H9 (cell line): ENCODE results near the gene NEB. TPM values are rescaled to one million over a fixed set of nuclear protein-coding genes. Genes with fewer than 3 reads are reported as not detected.

ENCODE experiments used
- DNase-seq: peaks from one replicate; pipeline ENCODE4 v3.0.0-alpha.2; 2017
- H2AFZ ChIP-seq: one replicate; pipeline ENCODE4 v1.6.1; 2013; ENCODE audit warnings: mild to moderate bottlenecking, low read length, control low read depth, moderate library complexity
- H2AK5ac ChIP-seq: 2 replicates; pipeline ENCODE4 v1.6.1; 2013; ENCODE audit warnings: low read length, control low read depth, mixed read lengths; ENCODE audit not compliant: insufficient read length
- H2BK120ac ChIP-seq: one replicate; pipeline ENCODE4 v1.6.1; 2013; ENCODE audit warnings: low read depth, mild to moderate bottlenecking, low read length, control low read depth, inconsistent platforms; ENCODE audit not compliant: poor library complexity, severe bottlenecking
- H2BK12ac ChIP-seq: 2 replicates; pipeline ENCODE4 v1.6.1; 2013; ENCODE audit warnings: low read length, control low read depth, mixed read lengths, low read depth; ENCODE audit not compliant: insufficient read length
- H2BK15ac ChIP-seq: 2 replicates; pipeline ENCODE4 v1.6.1; 2013; ENCODE audit warnings: low read depth, low read length, control low read depth
- H2BK20ac ChIP-seq: one replicate; pipeline ENCODE4 v1.6.1; 2013; ENCODE audit warnings: low read depth, mild to moderate bottlenecking, low read length, control low read depth, inconsistent platforms; ENCODE audit not compliant: poor library complexity, severe bottlenecking
- H2BK5ac ChIP-seq: 2 replicates; pipeline ENCODE4 v1.6.1; 2013; ENCODE audit warnings: low read length, control low read depth, mixed read lengths; ENCODE audit not compliant: insufficient read length
- H3K14ac ChIP-seq: 2 replicates; pipeline ENCODE4 v1.6.1; 2013; ENCODE audit warnings: low read length, control low read depth; ENCODE audit not compliant: insufficient read depth
- H3K18ac ChIP-seq: 2 replicates; pipeline ENCODE4 v1.6.1; 2013; ENCODE audit warnings: low read depth, mild to moderate bottlenecking, mixed read lengths, low read length, control low read depth; ENCODE audit not compliant: insufficient read length
- H3K23ac ChIP-seq: 2 replicates; pipeline ENCODE4 v1.6.1; 2013; ENCODE audit warnings: low read length, control low read depth, mixed read lengths, low read depth; ENCODE audit not compliant: insufficient read length
- H3K23me2 ChIP-seq: 2 replicates; pipeline ENCODE4 v1.6.1; 2013; ENCODE audit warnings: low read depth, mild to moderate bottlenecking, mixed read lengths, low read length, control low read depth; ENCODE audit not compliant: insufficient read length, poor library complexity, severe bottlenecking
- H3K27ac ChIP-seq: 2 replicates; pipeline ENCODE4 v1.5.1; 2013; ENCODE audit warnings: low read length, control low read depth, mixed read lengths, low read depth; ENCODE audit not compliant: insufficient read length
- H3K27me3 ChIP-seq: 2 replicates; pipeline ENCODE4 v1.6.1; 2013; ENCODE audit warnings: low read length, control low read depth, inconsistent platforms; ENCODE audit not compliant: insufficient read depth
- H3K4ac ChIP-seq: 2 replicates; pipeline ENCODE4 v1.6.1; 2013; ENCODE audit warnings: low read depth, mild to moderate bottlenecking, control low read depth, inconsistent platforms, low read length, moderate library complexity
- H3K4me1 ChIP-seq: 2 replicates; pipeline ENCODE4 v1.6.1; 2013; ENCODE audit warnings: low read length, control low read depth, inconsistent platforms; ENCODE audit not compliant: insufficient read depth
- H3K4me2 ChIP-seq: 2 replicates; pipeline ENCODE4 v1.6.1; 2013; ENCODE audit warnings: low read length, control low read depth, mixed read lengths; ENCODE audit not compliant: insufficient read length, insufficient read depth
- H3K56ac ChIP-seq: 2 replicates; pipeline ENCODE4 v1.6.1; 2013; ENCODE audit warnings: low read depth, mild to moderate bottlenecking, mixed read lengths, low read length, control low read depth; ENCODE audit not compliant: insufficient read length
- H3K79me1 ChIP-seq: 2 replicates; pipeline ENCODE4 v1.6.1; 2013; ENCODE audit warnings: low read depth, mild to moderate bottlenecking, moderate library complexity, low read length, control low read depth, inconsistent platforms; ENCODE audit not compliant: insufficient read depth, poor library complexity, severe bottlenecking
- H3K79me2 ChIP-seq: 2 replicates; pipeline ENCODE4 v1.6.1; 2013; ENCODE audit warnings: low read length, control low read depth, inconsistent platforms; ENCODE audit not compliant: insufficient read depth
- H3K9ac ChIP-seq: 2 replicates; pipeline ENCODE4 v1.6.1; 2013; ENCODE audit warnings: low read length, control low read depth, mixed read lengths; ENCODE audit not compliant: insufficient read length; ENCODE audit errors: extremely low read depth
- H3K9me3 ChIP-seq: one replicate; pipeline ENCODE4 v1.6.1; 2013; ENCODE audit warnings: low read depth, low read length, inconsistent platforms; ENCODE audit not compliant: control insufficient read depth
- H3T11ph ChIP-seq: one replicate; pipeline ENCODE4 v1.6.1; 2013; ENCODE audit warnings: mild to moderate bottlenecking, low read length, control low read depth, inconsistent platforms
- H4K20me1 ChIP-seq: one replicate; pipeline ENCODE4 v1.6.1; 2013; ENCODE audit not compliant: control insufficient read depth, insufficient read length, insufficient read depth
- H4K5ac ChIP-seq: 2 replicates; pipeline ENCODE4 v1.6.1; 2013; ENCODE audit warnings: low read depth, mild to moderate bottlenecking, mixed read lengths, low read length, control low read depth; ENCODE audit not compliant: insufficient read length
- H4K8ac ChIP-seq: replicated peaks from 2 replicates; pipeline ENCODE4 v1.6.1; 2013; ENCODE audit warnings: low read length, control low read depth, mixed read lengths, low read depth; ENCODE audit not compliant: insufficient read length
- H4K91ac ChIP-seq: 2 replicates; pipeline ENCODE4 v1.6.1; 2013; ENCODE audit warnings: low read depth, mild to moderate bottlenecking, moderate library complexity, mixed read lengths, low read length, control low read depth; ENCODE audit not compliant: insufficient read length
- H3K27ac Mint-ChIP-seq, 3 experiments: 2 replicates in 2 of 3; 3 replicates in 1 of 3; pipeline ENCODE4 v1.8.0; 2020 to 2021; ENCODE audit warnings: mixed read lengths in 3 of 3, mild to moderate bottlenecking in 1 of 3, moderate library complexity in 1 of 3
- H3K27me3 Mint-ChIP-seq: 2 replicates; pipeline ENCODE4 v1.8.0; 2021; ENCODE audit warnings: low read depth, mild to moderate bottlenecking, moderate library complexity, mixed read lengths
- H3K36me3 Mint-ChIP-seq, 3 experiments: 2 replicates in 2 of 3; 3 replicates in 1 of 3; pipeline ENCODE4 v1.8.0; 2020 to 2021; ENCODE audit warnings: low read depth in 3 of 3, mixed read lengths in 3 of 3; ENCODE audit not compliant: insufficient read depth in 1 of 3
- H3K4me1 Mint-ChIP-seq, 2 experiments: 2 replicates each; pipeline ENCODE4 v1.8.0; 2020; ENCODE audit warnings: mixed read lengths in 2 of 2
- H3K4me3 Mint-ChIP-seq, 2 experiments: 2 replicates in 1 of 2; 3 replicates in 1 of 2; pipeline ENCODE4 v1.8.0; 2020 to 2021; ENCODE audit warnings: mild to moderate bottlenecking in 2 of 2, mixed read lengths in 2 of 2, moderate library complexity in 1 of 2
- H3K9me3 Mint-ChIP-seq, 2 experiments: 2 replicates in 1 of 2; 3 replicates in 1 of 2; pipeline ENCODE4 v1.8.0; 2020; ENCODE audit warnings: mild to moderate bottlenecking in 2 of 2, mixed read lengths in 2 of 2, moderate library complexity in 1 of 2
- CTCF ChIP-seq: fragments of 200-600 bp; sonication (generic); conservative IDR thresholded peaks from 3 replicates; pipeline ENCODE4 v1.8.0; 2021; ENCODE audit warnings: antibody characterized with exemption, mild to moderate bottlenecking
- WGBS: extraction: QIAGEN DNeasy Blood & Tissue Kit; methylation state at CpG from one replicate; pipeline ENCODE4 v1.1.7; 2013; ENCODE audit warnings: missing lambda C conversion rate, low lambda C conversion rate, mixed read lengths; ENCODE audit not compliant: insufficient read length; ENCODE audit errors: extremely low coverage; 5-methylcytosine and 5-hydroxymethylcytosine counted together
- total RNA-seq: library from RNA; stranded (reverse); gene quantifications from 2 replicates; pipeline ENCODE4 v1.2.1, GENCODE V29; 2021

The NEB gene
- total RNA-seq, 1 experiment from 2014 or later, result 0.98 TPM

- Histone ChIP-seq H2BK12ac (no peak overlapping the region), H2BK120ac (no peak overlapping the region), H3K27me3 (no peaks in the 10 kb centered on the region), H3K18ac (no peak overlapping the region), H2BK15ac (no peak overlapping the region), H3T11ph (no peak overlapping the region), H3K79me1 (no peaks in the 10 kb centered on the region), H2BK5ac (no peak overlapping the region), H2AFZ (no peak overlapping the region), H3K79me2 (no peaks in the 10 kb centered on the region), H3K27ac (no peak overlapping the region), H3K23me2 (no peaks in the 10 kb centered on the region), H3K14ac (no peak overlapping the region), H3K4me2 (no peak overlapping the region), H4K20me1 (no peaks in the 10 kb centered on the region), H2AK5ac (no peak overlapping the region), H4K5ac (no peak overlapping the region), H3K9ac (no peak overlapping the region), H3K4me1 (no peaks in the 10 kb centered on the region; the same call in 1 of the 2 replicates), H4K91ac (no peak overlapping the region), H4K8ac (no peak overlapping the region), H3K56ac (no peak overlapping the region), H3K23ac (no peak overlapping the region), H3K4ac (no peak overlapping the region), H2BK20ac (no peak overlapping the region), H3K9me3 (no peaks in the 10 kb centered on the region)
- Mint-ChIP-seq H3K4me3 (no peak overlapping the region), H3K27ac (no peak overlapping the region; a peak in 1 of 7 replicates), H3K9me3 (no peaks in the 10 kb centered on the region), H3K27me3 (no peaks in the 10 kb centered on the region), H3K36me3 (no peaks in the 10 kb centered on the region), H3K4me1 (peaks cover 18 to 24% of the 10 kb centered on the region in 2 experiments)
- TF ChIP-seq CTCF, result no peak
- WGBS, result no CpG with 5 or more reads among the region's 1 CpG
- DNase-seq, result no peak
Measured at GRCh38 chr2:151679994-151680393, 54.3 kb downstream of the NEB start.
